Measurements from ENCODE around the gene GALNT6. TPM values are rescaled to one million over a fixed set of nuclear protein-coding genes. Genes with fewer than 3 reads are reported as not detected.

Gene GALNT6
- total RNA-seq, 1 experiment from 2014 or later = 27.6 TPM

- peaks cover 5% of the 10 kb centered on the region for H3K36me3 Mint-ChIP-seq (ENCODE audit: insufficient read depth, unreplicated experiment)
- peak; percentile 59 for DNase-seq (ENCODE audit: unreplicated experiment)
- H3K9me3 Mint-ChIP-seq (ENCODE audit: unreplicated experiment) = no peaks in the 10 kb centered on the region
- no peaks in the 10 kb centered on the region for H3K4me1 Mint-ChIP-seq (ENCODE audit: insufficient read depth, unreplicated experiment)
- CTCF ChIA-PET = interaction anchor here (0.6 to 4.1 kb wide), 5 partner anchors 7 to 675 kb away, joined by 3 to 27 read pairs (median 3); no protein-coding TSS in a partner anchor
- POLR2A ChIA-PET = interaction anchor here (0.6 kb wide), 1 partner anchor 528 kb away, joined by 3 read pairs; no protein-coding TSS in a partner anchor
- H3K27ac Mint-ChIP-seq (ENCODE audit: low read depth, unreplicated experiment) = no peak overlapping the region
- no TSS peak for BruUV-seq (replicated peaks)
- H3K4me3 Mint-ChIP-seq (ENCODE audit: unreplicated experiment) = no peak overlapping the region
- intact Hi-C loops (cut with micrococcal nuclease) = no loop called here
- TF ChIP-seq, protein P1, sequence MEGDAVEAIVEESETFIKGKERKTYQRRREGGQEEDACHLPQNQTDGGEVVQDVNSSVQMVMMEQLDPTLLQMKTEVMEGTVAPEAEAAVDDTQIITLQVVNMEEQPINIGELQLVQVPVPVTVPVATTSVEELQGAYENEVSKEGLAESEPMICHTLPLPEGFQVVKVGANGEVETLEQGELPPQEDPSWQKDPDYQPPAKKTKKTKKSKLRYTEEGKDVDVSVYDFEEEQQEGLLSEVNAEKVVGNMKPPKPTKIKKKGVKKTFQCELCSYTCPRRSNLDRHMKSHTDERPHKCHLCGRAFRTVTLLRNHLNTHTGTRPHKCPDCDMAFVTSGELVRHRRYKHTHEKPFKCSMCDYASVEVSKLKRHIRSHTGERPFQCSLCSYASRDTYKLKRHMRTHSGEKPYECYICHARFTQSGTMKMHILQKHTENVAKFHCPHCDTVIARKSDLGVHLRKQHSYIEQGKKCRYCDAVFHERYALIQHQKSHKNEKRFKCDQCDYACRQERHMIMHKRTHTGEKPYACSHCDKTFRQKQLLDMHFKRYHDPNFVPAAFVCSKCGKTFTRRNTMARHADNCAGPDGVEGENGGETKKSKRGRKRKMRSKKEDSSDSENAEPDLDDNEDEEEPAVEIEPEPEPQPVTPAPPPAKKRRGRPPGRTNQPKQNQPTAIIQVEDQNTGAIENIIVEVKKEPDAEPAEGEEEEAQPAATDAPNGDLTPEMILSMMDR (IDR thresholded peaks at IDR 0.05; ENCODE audit: unreplicated experiment) = peak; percentile 37
- H3K27me3 Mint-ChIP-seq (ENCODE audit: insufficient read depth, unreplicated experiment) = no peaks in the 10 kb centered on the region
Observed at GRCh38 chr12:51351913-51352532, 39.2 kb downstream of the GALNT6 start.

DNA sequence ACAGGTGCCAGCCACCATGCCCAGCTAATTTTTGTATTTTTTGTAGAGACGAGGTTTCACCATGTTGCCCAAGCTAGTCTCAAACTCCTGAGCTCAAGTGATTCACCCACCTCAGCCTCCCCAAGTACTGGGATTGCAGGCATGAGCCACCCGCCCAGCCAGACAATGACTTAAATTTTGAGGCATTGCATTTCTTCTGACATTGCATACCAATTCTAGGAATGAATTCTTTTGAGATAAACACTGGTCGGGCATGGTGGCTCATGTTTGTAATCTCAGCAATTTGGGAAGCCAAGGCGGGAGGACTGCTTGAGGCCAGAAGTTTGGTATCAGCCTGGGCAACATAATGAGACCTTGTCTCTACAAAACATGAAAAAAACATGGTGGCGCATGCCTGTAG lies 42.2 kb downstream of the GALNT6 start:
- no TSS peak for BruUV-seq (replicated peaks)
- Mint-ChIP-seq H3K36me3 (ENCODE audit: insufficient read depth, unreplicated experiment) (peaks cover 5% of the 10 kb centered on the region), H3K27me3 (ENCODE audit: insufficient read depth, unreplicated experiment) (no peaks in the 10 kb centered on the region), H3K27ac (ENCODE audit: low read depth, unreplicated experiment) (no peak overlapping the region), H3K4me3 (ENCODE audit: unreplicated experiment) (no peak overlapping the region), H3K4me1 (ENCODE audit: insufficient read depth, unreplicated experiment) (no peaks in the 10 kb centered on the region), H3K9me3 (ENCODE audit: unreplicated experiment) (no peaks in the 10 kb centered on the region)
- TF ChIP-seq, protein P1 (IDR thresholded peaks at IDR 0.05; ENCODE audit: unreplicated experiment) = no peak
- POLR2A ChIA-PET = interaction anchor here (1.0 to 1.6 kb wide), 3 partner anchors 10 to 109 kb away, joined by 3 read pairs; no protein-coding TSS in a partner anchor
- intact Hi-C loops (cut with micrococcal nuclease) = no loop called here
- no peak for DNase-seq (ENCODE audit: unreplicated experiment)
- CTCF ChIA-PET = interaction anchor here (1.0 to 4.1 kb wide), 2 partner anchors 8 to 157 kb away, joined by 3 to 27 read pairs; no protein-coding TSS in a partner anchor

DNA sequence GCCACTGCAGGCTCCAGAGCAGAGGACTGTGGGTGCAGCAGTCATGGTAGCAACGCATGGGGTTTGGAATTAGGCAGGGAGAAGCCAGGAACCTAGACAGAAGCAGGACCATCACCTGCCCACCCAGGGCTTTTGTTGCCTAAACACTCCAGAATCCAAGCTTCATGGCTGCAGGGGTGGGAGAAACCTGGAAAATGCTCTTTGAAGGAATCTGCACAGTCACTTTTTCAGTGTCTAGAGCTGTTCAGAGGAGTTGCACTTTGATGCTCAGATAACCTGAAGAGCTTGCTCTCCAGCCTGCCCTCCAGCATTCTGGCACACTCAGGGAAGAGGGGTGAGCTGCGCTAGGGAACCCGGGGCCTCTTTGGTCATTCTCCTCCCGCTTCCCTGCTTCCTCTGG lies 43.1 kb downstream of the GALNT6 start:
- H3K27me3 Mint-ChIP-seq (ENCODE audit: insufficient read depth, unreplicated experiment) = no peaks in the 10 kb centered on the region
- BruUV-seq (replicated peaks) = no TSS peak
- intact Hi-C loops (cut with micrococcal nuclease) = no loop called here
- TF ChIP-seq, protein P1 (IDR thresholded peaks at IDR 0.05; ENCODE audit: unreplicated experiment) = no peak
- ChIA-PET CTCF (interaction anchor here (1.0 to 4.1 kb wide), 2 partner anchors 7 to 156 kb away, joined by 3 to 27 read pairs; no protein-coding TSS in a partner anchor), POLR2A (no interaction called here)
- H3K36me3 Mint-ChIP-seq (ENCODE audit: insufficient read depth, unreplicated experiment) = peaks cover 5% of the 10 kb centered on the region
- DNase-seq (ENCODE audit: unreplicated experiment) = no peak
- no peaks in the 10 kb centered on the region for H3K4me1 Mint-ChIP-seq (ENCODE audit: insufficient read depth, unreplicated experiment)
- H3K9me3 Mint-ChIP-seq (ENCODE audit: unreplicated experiment) = no peaks in the 10 kb centered on the region
- no peak overlapping the region for H3K27ac Mint-ChIP-seq (ENCODE audit: low read depth, unreplicated experiment)
- H3K4me3 Mint-ChIP-seq (ENCODE audit: unreplicated experiment) = no peak overlapping the region

- Mint-ChIP-seq H3K4me1 (ENCODE audit: insufficient read depth, unreplicated experiment) (no peaks in the 10 kb centered on the region), H3K4me3 (ENCODE audit: unreplicated experiment) (no peak within 1 kb of the TSS), H3K27me3 (ENCODE audit: insufficient read depth, unreplicated experiment) (no peaks in the 10 kb centered on the region), H3K9me3 (ENCODE audit: unreplicated experiment) (no peaks in the 10 kb centered on the region), H3K36me3 (ENCODE audit: insufficient read depth, unreplicated experiment) (peaks cover 5% of the 10 kb centered on the region), H3K27ac (ENCODE audit: low read depth, unreplicated experiment) (no peak within 1 kb of the TSS)
- ChIA-PET CTCF (no interaction called here), POLR2A (no interaction called here)
- DNase-seq (ENCODE audit: unreplicated experiment) = no peak
- intact Hi-C loops (cut with micrococcal nuclease) = no loop called here
- no TSS peak for BruUV-seq (replicated peaks)
- TF ChIP-seq, protein P1 (IDR thresholded peaks at IDR 0.05; ENCODE audit: unreplicated experiment) = no peak
Observed at GRCh38 chr12:51346581-51346980, 44.6 kb downstream of the GALNT6 start, which contains the start of gene CELA1. CELA1 (minus strand) TSS chr12:51346679; CDS start chr12:51346638, 41 bp downstream.
